ENCODE results near the gene MAP3K2.

MAP3K2 gene

DNA sequence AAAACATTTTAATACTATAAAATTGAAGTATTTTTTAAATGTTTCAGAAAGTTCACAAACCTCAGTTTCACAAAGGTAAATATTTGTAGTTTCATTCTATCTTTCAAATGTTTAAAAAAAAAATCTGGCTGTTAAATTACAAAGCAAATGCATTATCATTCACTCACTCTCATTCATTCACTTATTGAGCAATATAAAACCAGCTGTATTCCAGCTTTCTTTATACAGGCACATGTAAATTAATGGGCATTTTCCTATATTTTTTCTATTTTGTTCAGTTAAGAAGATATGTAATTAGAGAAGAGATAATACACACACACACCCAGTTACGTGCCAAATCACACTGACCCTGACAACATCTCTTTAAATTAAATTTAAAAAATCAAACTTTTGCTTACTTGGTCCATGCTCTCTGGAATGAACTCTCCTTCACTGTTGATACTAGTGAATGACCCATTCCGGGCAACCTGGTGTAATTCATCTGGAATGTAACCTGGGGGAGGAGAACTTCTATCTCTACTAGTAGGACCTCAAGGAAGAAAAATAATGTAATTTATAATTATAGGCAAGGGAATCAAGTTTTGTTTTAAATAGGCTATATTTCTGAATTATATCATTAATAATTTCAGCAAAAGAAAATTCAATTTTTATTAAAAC lies 61.4 kb downstream of the MAP3K2 start:
- Histone ChIP-seq H3K36me3 (ENCODE audit: insufficient read depth, low read depth, low read length) (peaks cover 35% of the 10 kb centered on the region), H3K4me3 (ENCODE audit: low read length) (no peak overlapping the region), H3K27me3 (ENCODE audit: insufficient read depth, low read length) (no peaks in the 10 kb centered on the region), H3K9me3 (ENCODE audit: insufficient read depth, low read depth, low read length) (no peaks in the 10 kb centered on the region), H3K27ac (ENCODE audit: low read length) (no peak overlapping the region), H3K9ac (ENCODE audit: low read depth, low read length) (no peak overlapping the region), H3K4me1 (ENCODE audit: insufficient read depth, low read length) (no peaks in the 10 kb centered on the region)

DNA sequence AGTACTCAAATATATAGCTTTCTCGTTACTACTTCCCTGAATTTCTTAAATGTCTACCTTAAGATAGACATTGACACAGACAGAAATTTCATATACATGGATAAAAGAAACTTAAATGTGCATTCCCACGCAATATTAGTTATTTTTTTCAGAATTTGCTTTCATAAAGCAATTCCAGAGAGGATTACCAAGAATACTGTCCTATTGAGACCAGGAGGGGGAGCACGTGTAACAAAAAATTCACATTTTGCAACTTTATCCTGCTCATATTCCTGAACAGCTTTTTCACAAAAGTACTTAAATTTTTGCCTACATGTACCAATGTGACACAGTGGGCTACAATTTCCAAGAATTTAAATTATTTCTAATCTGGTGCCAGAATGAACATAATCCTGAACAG lies 63.1 kb downstream of the MAP3K2 start:
- no peaks in the 10 kb centered on the region for H3K9me3 ChIP-seq (ENCODE audit: insufficient read depth, low read depth, low read length)
- H3K9ac ChIP-seq (ENCODE audit: low read depth, low read length) = no peak overlapping the region
- H3K27ac ChIP-seq (ENCODE audit: low read length) = no peak overlapping the region
- peaks cover 42% of the 10 kb centered on the region for H3K36me3 ChIP-seq (ENCODE audit: insufficient read depth, low read depth, low read length)
- H3K4me1 ChIP-seq (ENCODE audit: insufficient read depth, low read length) = no peaks in the 10 kb centered on the region
- no peaks in the 10 kb centered on the region for H3K27me3 ChIP-seq (ENCODE audit: insufficient read depth, low read length)
- H3K4me3 ChIP-seq (ENCODE audit: low read length) = no peak overlapping the region

DNA sequence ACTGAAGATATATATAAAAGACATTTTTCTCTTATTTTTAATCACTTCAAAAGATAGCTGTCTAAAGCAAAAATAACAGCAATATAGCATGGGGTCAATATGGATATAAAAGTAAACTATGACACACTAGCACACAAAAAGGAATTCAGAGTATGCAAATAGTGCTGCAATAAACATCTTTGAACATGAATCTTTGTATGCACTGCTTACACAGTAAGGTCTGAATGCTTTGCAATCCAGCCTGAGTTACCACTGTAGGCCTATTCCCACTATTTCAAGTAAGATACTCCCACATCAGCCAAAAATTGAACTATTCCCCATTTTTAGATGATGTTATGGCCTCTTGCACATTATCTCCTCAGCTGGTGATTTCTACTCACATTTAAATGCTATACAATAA lies 66.5 kb downstream of the MAP3K2 start:
- Histone ChIP-seq H3K27me3 (ENCODE audit: insufficient read depth, low read length) (no peaks in the 10 kb centered on the region), H3K4me1 (ENCODE audit: insufficient read depth, low read length) (no peaks in the 10 kb centered on the region), H3K9ac (ENCODE audit: low read depth, low read length) (no peak overlapping the region), H3K27ac (ENCODE audit: low read length) (no peak overlapping the region), H3K9me3 (ENCODE audit: insufficient read depth, low read depth, low read length) (no peaks in the 10 kb centered on the region), H3K36me3 (ENCODE audit: insufficient read depth, low read depth, low read length) (peaks cover 55% of the 10 kb centered on the region), H3K4me3 (ENCODE audit: low read length) (no peak overlapping the region)

GRCh38 chr2:127320586-127321275 lies 67.0 kb downstream of the MAP3K2 start:
- H3K36me3 ChIP-seq (ENCODE audit: insufficient read depth, low read depth, low read length) = peaks cover 56% of the 10 kb centered on the region

GRCh38 chr2:127320067-127320466 lies 67.7 kb downstream of the MAP3K2 start:
- H3K4me1 ChIP-seq (ENCODE audit: insufficient read depth, low read length) = no peaks in the 10 kb centered on the region
- H3K4me3 ChIP-seq (ENCODE audit: low read length) = no peak overlapping the region
- H3K9ac ChIP-seq (ENCODE audit: low read depth, low read length) = no peak overlapping the region
- H3K36me3 ChIP-seq (ENCODE audit: insufficient read depth, low read depth, low read length) = peaks cover 55% of the 10 kb centered on the region
- H3K27me3 ChIP-seq (ENCODE audit: insufficient read depth, low read length) = no peaks in the 10 kb centered on the region
- H3K27ac ChIP-seq (ENCODE audit: low read length) = no peak overlapping the region
- H3K9me3 ChIP-seq (ENCODE audit: insufficient read depth, low read depth, low read length) = no peaks in the 10 kb centered on the region

More at GRCh38 chr2:127320586-127321275, 67.0 kb downstream of the MAP3K2 start:
- Histone ChIP-seq H3K27ac (ENCODE audit: low read length) (no peak overlapping the region), H3K4me3 (ENCODE audit: low read length) (no peak overlapping the region), H3K27me3 (ENCODE audit: insufficient read depth, low read length) (no peaks in the 10 kb centered on the region), H3K9ac (ENCODE audit: low read depth, low read length) (no peak overlapping the region), H3K4me1 (ENCODE audit: insufficient read depth, low read length) (no peaks in the 10 kb centered on the region), H3K9me3 (ENCODE audit: insufficient read depth, low read depth, low read length) (no peaks in the 10 kb centered on the region)

DNA sequence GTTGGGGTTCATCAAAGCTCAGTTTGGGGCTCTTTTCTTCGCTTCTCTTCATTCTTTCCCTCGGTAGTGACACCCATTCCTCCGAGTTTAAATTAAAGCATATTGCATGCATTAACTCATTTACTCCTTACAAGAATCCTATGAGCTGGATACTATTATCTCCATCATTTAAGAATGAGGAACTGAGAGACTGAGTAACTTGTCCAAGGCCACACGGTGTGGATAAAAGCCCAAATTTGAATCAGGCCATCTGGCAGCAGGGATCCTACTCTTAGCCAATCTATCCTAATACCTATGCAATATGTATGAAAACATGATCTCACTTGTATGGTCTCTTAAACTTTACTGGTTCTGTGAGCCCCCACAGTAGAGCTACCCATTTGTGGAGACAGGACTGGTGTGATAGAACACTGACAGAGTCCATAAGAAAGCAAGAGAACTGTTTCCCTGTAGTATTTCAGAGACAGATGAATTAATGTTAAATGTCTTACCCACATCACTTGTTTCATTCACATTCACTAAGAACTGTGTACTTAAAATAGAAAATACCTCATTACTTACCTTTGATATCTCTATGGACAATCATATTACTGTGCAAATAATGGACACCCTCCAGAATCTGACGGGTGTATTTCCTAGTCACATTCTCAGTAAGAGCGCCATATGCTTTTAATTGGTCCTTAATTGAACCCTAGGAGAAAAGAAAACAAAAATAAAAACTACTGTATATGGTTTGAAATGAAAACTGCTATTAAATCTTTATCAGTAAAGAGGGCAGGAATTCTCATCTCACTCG lies 73.4 kb downstream of the MAP3K2 start:
- H3K4me3 ChIP-seq (ENCODE audit: low read length) = no peak overlapping the region
- H3K36me3 ChIP-seq (ENCODE audit: insufficient read depth, low read depth, low read length) = peaks cover 46% of the 10 kb centered on the region
- H3K9ac ChIP-seq (ENCODE audit: low read depth, low read length) = no peak overlapping the region
- H3K4me1 ChIP-seq (ENCODE audit: insufficient read depth, low read length) = no peaks in the 10 kb centered on the region
- H3K9me3 ChIP-seq (ENCODE audit: insufficient read depth, low read depth, low read length) = no peaks in the 10 kb centered on the region
- no peak overlapping the region for H3K27ac ChIP-seq (ENCODE audit: low read length)
- H3K27me3 ChIP-seq (ENCODE audit: insufficient read depth, low read length) = no peaks in the 10 kb centered on the region

DNA sequence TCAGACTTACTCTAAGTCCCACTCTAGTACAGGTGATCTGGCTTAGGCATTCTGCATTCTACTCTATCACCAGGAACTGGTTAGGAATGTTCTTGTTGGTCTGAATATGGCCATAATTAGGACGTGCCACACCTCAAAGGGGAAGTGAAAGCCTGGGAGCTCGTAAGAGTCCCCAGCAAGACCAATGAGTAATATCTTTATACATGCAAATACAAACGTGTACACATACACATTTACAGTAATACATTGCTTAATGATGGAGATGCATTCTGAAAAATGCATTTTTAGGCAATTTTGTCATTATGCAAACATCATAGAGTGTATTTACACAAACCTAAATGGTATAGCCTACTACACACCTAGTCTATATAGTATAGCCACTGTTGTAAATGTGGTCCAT lies 74.4 kb downstream of the MAP3K2 start:
- Histone ChIP-seq H3K4me1 (ENCODE audit: insufficient read depth, low read length) (no peaks in the 10 kb centered on the region), H3K9me3 (ENCODE audit: insufficient read depth, low read depth, low read length) (no peaks in the 10 kb centered on the region), H3K9ac (ENCODE audit: low read depth, low read length) (no peak overlapping the region), H3K27me3 (ENCODE audit: insufficient read depth, low read length) (no peaks in the 10 kb centered on the region), H3K27ac (ENCODE audit: low read length) (no peak overlapping the region), H3K36me3 (ENCODE audit: insufficient read depth, low read depth, low read length) (peaks cover 46% of the 10 kb centered on the region), H3K4me3 (ENCODE audit: low read length) (no peak overlapping the region)

GRCh38 chr2:127310980-127311379 lies 76.8 kb downstream of the MAP3K2 start:
- no peaks in the 10 kb centered on the region for H3K4me1 ChIP-seq (ENCODE audit: insufficient read depth, low read length)

GRCh38 chr2:127309468-127309867 lies 78.3 kb downstream of the MAP3K2 start:
- H3K9me3 ChIP-seq (ENCODE audit: insufficient read depth, low read depth, low read length) = no peaks in the 10 kb centered on the region
- peaks cover 43% of the 10 kb centered on the region for H3K36me3 ChIP-seq (ENCODE audit: insufficient read depth, low read depth, low read length)
- H3K4me3 ChIP-seq (ENCODE audit: low read length) = no peak overlapping the region
- no peak overlapping the region for H3K9ac ChIP-seq (ENCODE audit: low read depth, low read length)
- H3K27me3 ChIP-seq (ENCODE audit: insufficient read depth, low read length) = no peaks in the 10 kb centered on the region
- H3K4me1 ChIP-seq (ENCODE audit: insufficient read depth, low read length) = no peaks in the 10 kb centered on the region
- no peak overlapping the region for H3K27ac ChIP-seq (ENCODE audit: low read length)

More at GRCh38 chr2:127310980-127311379, 76.8 kb downstream of the MAP3K2 start:
- Histone ChIP-seq H3K9me3 (ENCODE audit: insufficient read depth, low read depth, low read length) (no peaks in the 10 kb centered on the region), H3K36me3 (ENCODE audit: insufficient read depth, low read depth, low read length) (peaks cover 45% of the 10 kb centered on the region), H3K27ac (ENCODE audit: low read length) (no peak overlapping the region), H3K4me3 (ENCODE audit: low read length) (no peak overlapping the region), H3K27me3 (ENCODE audit: insufficient read depth, low read length) (no peaks in the 10 kb centered on the region), H3K9ac (ENCODE audit: low read depth, low read length) (no peak overlapping the region)

DNA sequence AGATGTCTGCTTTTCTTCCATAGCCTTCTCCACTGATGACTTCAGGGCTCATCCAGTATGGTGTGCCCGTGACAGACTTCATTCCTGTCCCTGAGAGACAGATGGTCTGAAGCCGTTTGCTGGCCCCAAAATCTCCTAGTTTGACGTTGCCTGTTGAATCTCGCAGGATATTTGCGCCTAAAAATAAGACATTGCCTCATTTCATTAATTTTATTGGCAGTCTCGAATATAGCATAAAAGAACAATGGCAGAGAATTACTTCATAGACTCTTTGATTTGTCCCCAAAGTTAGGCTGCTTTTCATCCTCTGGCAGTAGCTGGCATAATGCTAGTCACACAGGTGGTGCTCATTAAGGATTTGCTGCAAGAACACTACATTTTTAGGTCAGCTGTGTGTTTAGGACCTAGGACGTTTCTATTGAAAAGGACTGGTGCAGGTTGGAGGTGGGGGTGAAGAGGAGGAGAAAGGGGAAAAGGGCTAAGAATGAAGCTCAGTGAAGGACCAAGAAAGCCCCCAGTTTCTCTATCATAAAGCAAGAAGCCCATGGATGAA lies 79.1 kb downstream of the MAP3K2 start:
- Histone ChIP-seq H3K9ac (ENCODE audit: low read depth, low read length) (no peak overlapping the region), H3K27ac (ENCODE audit: low read length) (no peak overlapping the region), H3K4me3 (ENCODE audit: low read length) (no peak overlapping the region), H3K36me3 (ENCODE audit: insufficient read depth, low read depth, low read length) (peaks cover 35% of the 10 kb centered on the region), H3K9me3 (ENCODE audit: insufficient read depth, low read depth, low read length) (no peaks in the 10 kb centered on the region), H3K4me1 (ENCODE audit: insufficient read depth, low read length) (no peaks in the 10 kb centered on the region), H3K27me3 (ENCODE audit: insufficient read depth, low read length) (no peaks in the 10 kb centered on the region)

- Histone ChIP-seq H3K36me3 (ENCODE audit: insufficient read depth, low read depth, low read length) (peaks cover 27% of the 10 kb centered on the region), H3K4me3 (ENCODE audit: low read length) (no peak overlapping the region), H3K27me3 (ENCODE audit: insufficient read depth, low read length) (no peaks in the 10 kb centered on the region), H3K9ac (ENCODE audit: low read depth, low read length) (no peak overlapping the region), H3K27ac (ENCODE audit: low read length) (no peak overlapping the region), H3K9me3 (ENCODE audit: insufficient read depth, low read depth, low read length) (no peaks in the 10 kb centered on the region), H3K4me1 (ENCODE audit: insufficient read depth, low read length) (no peaks in the 10 kb centered on the region)
Observed at GRCh38 chr2:127305990-127306585, 81.7 kb downstream of the MAP3K2 start.

Measured in iPS-20b (cell line).